Measurements from ENCODE around the gene RHEX.

RHEX gene

DNA sequence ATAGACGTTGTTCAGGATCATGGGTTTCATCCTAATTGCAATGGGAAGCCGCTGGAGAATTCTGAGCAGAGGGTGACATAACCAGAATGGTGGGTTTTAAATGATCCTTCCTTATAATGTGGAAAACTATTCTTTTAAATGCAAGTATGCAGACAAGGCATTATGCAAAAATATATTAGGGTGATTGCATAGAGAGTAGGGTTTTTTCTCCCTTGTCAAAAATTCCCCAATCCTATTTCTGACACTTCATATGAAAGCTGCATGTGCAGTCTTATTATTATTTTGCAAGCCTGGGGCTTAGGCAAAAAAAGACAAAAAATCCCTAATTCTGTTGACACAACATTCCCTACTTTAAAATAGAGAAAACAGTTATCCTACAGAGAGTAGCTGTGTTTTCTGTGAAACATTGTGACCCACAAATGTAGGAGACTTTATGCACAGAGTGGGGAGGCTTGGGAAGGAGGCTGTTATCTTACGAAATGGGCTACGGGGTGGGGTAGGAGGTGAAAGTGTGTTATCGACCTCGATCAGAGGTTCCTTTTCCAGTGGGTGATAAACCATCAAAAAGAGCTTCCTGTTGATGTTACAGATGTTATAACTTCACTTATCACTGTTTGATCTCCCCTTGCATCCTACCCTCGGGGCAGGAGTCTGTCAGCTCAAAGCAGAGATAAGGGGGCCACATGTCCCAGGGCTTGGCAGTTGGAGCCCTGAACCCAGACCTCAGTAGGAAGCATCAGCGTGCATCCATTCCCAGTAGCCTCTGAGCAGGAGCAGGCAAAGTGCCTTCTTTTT is 27.2 kb downstream of the RHEX start:
- H3K9me3 ChIP-seq (ENCODE audit: control insufficient read depth in 1 of 2, low read length in 2 of 2) = no peaks in the 10 kb centered on the region
- H3K36me3 ChIP-seq (ENCODE audit: control insufficient read depth in 1 of 2, insufficient read depth in 2 of 2, low read length in 2 of 2) = no peaks in the 10 kb centered on the region
- no peaks in the 10 kb centered on the region for H3K27me3 ChIP-seq (ENCODE audit: low read depth, low read length)
- no peak overlapping the region for H3K27ac ChIP-seq (ENCODE audit: low read length)
- H3K4me3 ChIP-seq (ENCODE audit: low read depth in 1 of 2, low read length in 2 of 2) = no peak overlapping the region
- no peaks in the 10 kb centered on the region for H3K4me1 ChIP-seq (ENCODE audit: control insufficient read depth in 1 of 2, insufficient read depth in 2 of 2, low read length in 2 of 2)

DNA sequence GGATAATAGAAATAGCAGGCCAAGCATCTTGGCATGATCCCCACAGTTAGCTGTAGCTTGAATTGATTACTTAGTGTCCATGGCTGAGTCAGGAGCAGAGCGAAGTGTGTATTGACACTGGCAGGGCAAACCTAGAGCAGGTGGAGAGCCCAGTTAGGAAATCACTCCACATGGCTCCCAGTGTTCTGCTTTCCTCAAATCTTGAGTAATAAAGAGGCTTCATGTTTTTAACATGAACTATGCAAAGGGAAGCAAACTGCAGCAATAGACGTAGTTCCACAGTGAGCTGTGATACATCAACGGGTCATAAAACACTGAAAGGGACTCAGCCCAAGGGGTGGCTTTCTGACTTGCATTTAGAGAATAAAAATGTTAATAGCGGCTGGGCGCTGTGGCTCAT is 28.9 kb downstream of the RHEX start:
- Histone ChIP-seq H3K36me3 (ENCODE audit: control insufficient read depth in 1 of 2, insufficient read depth in 2 of 2, low read length in 2 of 2) (no peaks in the 10 kb centered on the region), H3K27me3 (ENCODE audit: low read depth, low read length) (no peaks in the 10 kb centered on the region), H3K4me1 (ENCODE audit: control insufficient read depth in 1 of 2, insufficient read depth in 2 of 2, low read length in 2 of 2) (no peaks in the 10 kb centered on the region), H3K9me3 (ENCODE audit: control insufficient read depth in 1 of 2, low read length in 2 of 2) (no peaks in the 10 kb centered on the region), H3K27ac (ENCODE audit: low read length) (no peak overlapping the region), H3K4me3 (ENCODE audit: low read depth in 1 of 2, low read length in 2 of 2) (no peak overlapping the region)

DNA sequence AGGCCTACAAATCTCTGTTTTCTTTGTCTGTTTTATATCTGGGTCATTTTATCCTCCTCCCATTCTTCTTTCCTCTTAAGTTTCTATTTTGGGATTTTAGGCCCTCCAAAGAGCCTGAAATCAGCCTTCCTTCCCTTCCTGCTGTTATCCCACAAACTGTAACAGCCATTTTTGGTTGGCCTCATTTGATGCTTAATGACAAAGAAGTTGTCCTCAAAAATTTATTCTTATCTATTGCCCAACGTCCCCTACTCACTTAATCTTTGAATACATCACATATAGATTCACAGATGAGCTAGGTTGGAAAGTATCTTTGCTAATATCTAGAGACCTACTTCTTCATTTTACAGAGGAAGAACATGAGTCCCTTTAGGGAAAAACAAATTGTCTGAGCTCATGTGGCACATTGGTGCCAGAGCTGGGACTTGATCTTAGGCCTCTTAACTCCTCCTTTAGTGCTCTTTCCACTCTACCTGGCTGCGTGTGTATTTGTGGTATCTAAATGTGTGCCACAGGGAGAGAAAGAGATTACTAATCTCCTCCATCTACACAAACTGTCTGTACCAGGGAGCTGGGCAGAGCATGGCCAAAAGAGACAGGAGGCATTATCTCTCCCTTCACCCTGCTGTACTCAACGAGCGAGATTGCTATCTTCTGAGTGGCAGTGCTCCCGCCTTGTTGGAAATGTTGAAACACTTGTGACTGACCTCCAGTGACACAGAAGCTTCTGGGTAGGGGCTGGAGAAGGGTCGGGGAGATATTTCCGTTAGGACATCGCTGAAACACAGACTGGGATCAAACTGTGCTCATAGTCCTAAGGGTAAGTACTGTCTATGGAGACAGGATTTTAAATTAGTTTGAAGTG is 30.1 kb downstream of the RHEX start:
- Histone ChIP-seq H3K4me3 (ENCODE audit: low read depth in 1 of 2, low read length in 2 of 2) (no peak overlapping the region), H3K9me3 (ENCODE audit: control insufficient read depth in 1 of 2, low read length in 2 of 2) (no peaks in the 10 kb centered on the region), H3K27ac (ENCODE audit: low read length) (no peak overlapping the region), H3K4me1 (ENCODE audit: control insufficient read depth in 1 of 2, insufficient read depth in 2 of 2, low read length in 2 of 2) (no peaks in the 10 kb centered on the region), H3K27me3 (ENCODE audit: low read depth, low read length) (no peaks in the 10 kb centered on the region), H3K36me3 (ENCODE audit: control insufficient read depth in 1 of 2, insufficient read depth in 2 of 2, low read length in 2 of 2) (no peaks in the 10 kb centered on the region)

- no peaks in the 10 kb centered on the region for H3K9me3 ChIP-seq (ENCODE audit: control insufficient read depth in 1 of 2, low read length in 2 of 2)
- H3K27ac ChIP-seq (ENCODE audit: low read length) = no peak overlapping the region
- no peaks in the 10 kb centered on the region for H3K4me1 ChIP-seq (ENCODE audit: control insufficient read depth in 1 of 2, insufficient read depth in 2 of 2, low read length in 2 of 2)
- no peaks in the 10 kb centered on the region for H3K36me3 ChIP-seq (ENCODE audit: control insufficient read depth in 1 of 2, insufficient read depth in 2 of 2, low read length in 2 of 2)
- no peak overlapping the region for H3K4me3 ChIP-seq (ENCODE audit: low read depth in 1 of 2, low read length in 2 of 2)
- H3K27me3 ChIP-seq (ENCODE audit: low read depth, low read length) = no peaks in the 10 kb centered on the region
Measured at GRCh38 chr1:206083750-206084149, 30.8 kb downstream of the RHEX start.

GRCh38 chr1:206087091-206087490 is 34.1 kb downstream of the RHEX start:
- Histone ChIP-seq H3K4me1 (ENCODE audit: control insufficient read depth in 1 of 2, insufficient read depth in 2 of 2, low read length in 2 of 2) (no peaks in the 10 kb centered on the region), H3K27ac (ENCODE audit: low read length) (no peak overlapping the region), H3K9me3 (ENCODE audit: control insufficient read depth in 1 of 2, low read length in 2 of 2) (no peaks in the 10 kb centered on the region), H3K4me3 (ENCODE audit: low read depth in 1 of 2, low read length in 2 of 2) (no peak overlapping the region), H3K36me3 (ENCODE audit: control insufficient read depth in 1 of 2, insufficient read depth in 2 of 2, low read length in 2 of 2) (no peaks in the 10 kb centered on the region), H3K27me3 (ENCODE audit: low read depth, low read length) (no peaks in the 10 kb centered on the region)

GRCh38 chr1:206089341-206089740 is 36.4 kb downstream of the RHEX start:
- H3K4me3 ChIP-seq (ENCODE audit: low read depth in 1 of 2, low read length in 2 of 2) = no peak overlapping the region
- H3K4me1 ChIP-seq (ENCODE audit: control insufficient read depth in 1 of 2, insufficient read depth in 2 of 2, low read length in 2 of 2) = no peaks in the 10 kb centered on the region
- no peak overlapping the region for H3K27ac ChIP-seq (ENCODE audit: low read length)
- H3K27me3 ChIP-seq (ENCODE audit: low read depth, low read length) = no peaks in the 10 kb centered on the region
- no peaks in the 10 kb centered on the region for H3K9me3 ChIP-seq (ENCODE audit: control insufficient read depth in 1 of 2, low read length in 2 of 2)
- no peaks in the 10 kb centered on the region for H3K36me3 ChIP-seq (ENCODE audit: control insufficient read depth in 1 of 2, insufficient read depth in 2 of 2, low read length in 2 of 2)

- no peak overlapping the region for H3K4me3 ChIP-seq (ENCODE audit: low read depth in 1 of 2, low read length in 2 of 2)
- no peaks in the 10 kb centered on the region for H3K36me3 ChIP-seq (ENCODE audit: control insufficient read depth in 1 of 2, insufficient read depth in 2 of 2, low read length in 2 of 2)
- H3K4me1 ChIP-seq (ENCODE audit: control insufficient read depth in 1 of 2, insufficient read depth in 2 of 2, low read length in 2 of 2) = no peaks in the 10 kb centered on the region
- H3K27ac ChIP-seq (ENCODE audit: low read length) = no peak overlapping the region
- H3K27me3 ChIP-seq (ENCODE audit: low read depth, low read length) = no peaks in the 10 kb centered on the region
- H3K9me3 ChIP-seq (ENCODE audit: control insufficient read depth in 1 of 2, low read length in 2 of 2) = no peaks in the 10 kb centered on the region
Measured at GRCh38 chr1:206094024-206094423, 41.1 kb downstream of the RHEX start.

- Histone ChIP-seq H3K9me3 (ENCODE audit: control insufficient read depth in 1 of 2, low read length in 2 of 2) (no peaks in the 10 kb centered on the region), H3K36me3 (ENCODE audit: control insufficient read depth in 1 of 2, insufficient read depth in 2 of 2, low read length in 2 of 2) (no peaks in the 10 kb centered on the region), H3K4me1 (ENCODE audit: control insufficient read depth in 1 of 2, insufficient read depth in 2 of 2, low read length in 2 of 2) (no peaks in the 10 kb centered on the region), H3K4me3 (ENCODE audit: low read depth in 1 of 2, low read length in 2 of 2) (no peak overlapping the region), H3K27me3 (ENCODE audit: low read depth, low read length) (no peaks in the 10 kb centered on the region), H3K27ac (ENCODE audit: low read length) (no peak overlapping the region)
Measured at GRCh38 chr1:206097381-206097780, 44.4 kb downstream of the RHEX start.

DNA sequence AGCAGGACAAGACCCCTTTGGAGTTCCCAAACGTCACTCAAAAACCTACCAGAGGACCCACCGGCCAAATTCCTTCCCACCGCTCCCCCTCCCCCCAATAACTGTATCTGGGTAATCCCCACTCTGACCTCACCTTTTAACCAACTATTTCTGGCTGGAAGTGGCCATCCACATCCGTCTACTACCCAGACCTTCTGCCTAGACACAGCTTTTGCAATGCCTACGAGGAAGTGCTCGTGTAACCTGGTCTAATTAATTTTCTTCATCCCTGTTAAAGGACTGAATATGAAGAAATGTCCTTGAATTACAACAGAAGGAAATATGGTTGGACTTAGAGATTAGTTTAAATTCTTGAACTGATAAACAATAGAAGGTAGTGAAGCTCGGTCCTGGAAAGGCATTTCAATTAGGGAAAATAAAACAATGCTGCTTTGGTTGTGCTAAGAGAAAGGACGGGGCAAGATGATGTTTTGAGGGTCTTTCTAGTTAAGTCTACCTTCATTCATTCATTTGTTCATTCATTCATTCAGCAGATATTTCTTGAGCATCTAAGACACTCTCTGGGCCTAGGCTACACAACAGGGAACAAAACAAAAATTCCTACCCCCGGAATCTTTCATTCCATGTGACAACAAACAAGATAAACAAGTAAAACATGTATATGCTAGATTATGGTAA is 45.4 kb downstream of the RHEX start:
- H3K27me3 ChIP-seq (ENCODE audit: low read depth, low read length) = no peaks in the 10 kb centered on the region
- no peaks in the 10 kb centered on the region for H3K9me3 ChIP-seq (ENCODE audit: control insufficient read depth in 1 of 2, low read length in 2 of 2)
- no peak overlapping the region for H3K27ac ChIP-seq (ENCODE audit: low read length)
- no peaks in the 10 kb centered on the region for H3K4me1 ChIP-seq (ENCODE audit: control insufficient read depth in 1 of 2, insufficient read depth in 2 of 2, low read length in 2 of 2)
- no peak overlapping the region for H3K4me3 ChIP-seq (ENCODE audit: low read depth in 1 of 2, low read length in 2 of 2)
- no peaks in the 10 kb centered on the region for H3K36me3 ChIP-seq (ENCODE audit: control insufficient read depth in 1 of 2, insufficient read depth in 2 of 2, low read length in 2 of 2)

DNA sequence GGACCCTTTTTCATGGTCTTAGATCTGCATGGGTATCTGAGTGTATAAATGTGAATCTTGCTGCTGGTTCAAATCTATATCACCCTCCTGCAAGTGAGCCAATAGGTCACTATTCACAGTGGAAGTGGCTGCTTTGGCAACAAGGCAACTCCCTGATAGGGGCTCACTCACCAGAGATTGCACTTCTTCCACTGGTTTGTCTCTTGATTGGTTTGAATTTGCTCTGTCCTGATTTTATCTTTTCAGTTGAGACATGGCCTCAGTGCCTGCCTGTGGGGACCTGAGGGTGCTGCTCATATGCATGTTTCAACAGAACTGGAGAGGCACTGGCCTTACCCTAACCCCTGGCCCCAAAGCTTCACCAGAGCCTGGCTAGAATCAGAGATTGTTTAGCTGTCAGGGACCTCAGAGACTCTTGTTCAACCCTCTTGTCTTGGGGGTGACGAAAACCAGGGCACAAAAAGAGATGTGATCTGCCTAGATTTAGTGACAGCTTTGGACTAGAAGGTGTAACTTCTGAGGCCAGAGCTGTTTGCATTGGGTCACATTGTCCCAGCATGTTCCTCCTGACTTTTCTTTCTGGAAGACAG is 47.3 kb downstream of the RHEX start:
- no peaks in the 10 kb centered on the region for H3K27me3 ChIP-seq (ENCODE audit: low read depth, low read length)
- no peaks in the 10 kb centered on the region for H3K36me3 ChIP-seq (ENCODE audit: control insufficient read depth in 1 of 2, insufficient read depth in 2 of 2, low read length in 2 of 2)
- H3K4me1 ChIP-seq (ENCODE audit: control insufficient read depth in 1 of 2, insufficient read depth in 2 of 2, low read length in 2 of 2) = no peaks in the 10 kb centered on the region
- no peak overlapping the region for H3K27ac ChIP-seq (ENCODE audit: low read length)
- no peaks in the 10 kb centered on the region for H3K9me3 ChIP-seq (ENCODE audit: control insufficient read depth in 1 of 2, low read length in 2 of 2)
- no peak overlapping the region for H3K4me3 ChIP-seq (ENCODE audit: low read depth in 1 of 2, low read length in 2 of 2)

Measured in muscle layer of duodenum (tissue), 2 donors.